Umbilical cord (tissue), 2 donors: ENCODE measurements around the gene FAM131C. TPM values are rescaled to one million over a fixed set of nuclear protein-coding genes. Genes with fewer than 3 reads are reported as not detected.
"Not testable (repeated sequence)": the region's sequence is repeated elsewhere in the genome, so short reads cannot be mapped to it uniquely, and the experiment has no call there.

Experiments used
- DNase-seq: peaks from one replicate; pipeline ENCODE4 v3.0.0-alpha.2; 2015; ENCODE audit warnings: low spot score
- total RNA-seq: library from RNA; depleted of rRNA; stranded (reverse); fragments of >200 nt; gene quantifications from one replicate; pipeline ENCODE4 v1.2.3, GENCODE V29; 2014; ENCODE audit warnings: low replicate concordance; ENCODE audit not compliant: insufficient read depth

Gene FAM131C, protein sequence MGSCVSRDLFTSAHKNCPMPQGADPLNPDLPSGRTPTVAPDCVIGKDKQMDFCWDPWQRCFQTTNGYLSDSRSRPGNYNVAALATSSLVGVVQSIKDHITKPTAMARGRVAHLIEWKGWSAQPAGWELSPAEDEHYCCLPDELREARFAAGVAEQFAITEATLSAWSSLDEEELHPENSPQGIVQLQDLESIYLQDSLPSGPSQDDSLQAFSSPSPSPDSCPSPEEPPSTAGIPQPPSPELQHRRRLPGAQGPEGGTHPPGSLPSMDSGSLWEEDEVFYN
- total RNA-seq: 3.6 TPM

- DNase-seq: no peak
These were observed at the start of gene FAM131C for GRCh38 chr1:16073490-16074119. Gene FAM131C (minus strand): TSS chr1:16073651. CDS start chr1:16073442, 209 bp downstream.

DNA sequence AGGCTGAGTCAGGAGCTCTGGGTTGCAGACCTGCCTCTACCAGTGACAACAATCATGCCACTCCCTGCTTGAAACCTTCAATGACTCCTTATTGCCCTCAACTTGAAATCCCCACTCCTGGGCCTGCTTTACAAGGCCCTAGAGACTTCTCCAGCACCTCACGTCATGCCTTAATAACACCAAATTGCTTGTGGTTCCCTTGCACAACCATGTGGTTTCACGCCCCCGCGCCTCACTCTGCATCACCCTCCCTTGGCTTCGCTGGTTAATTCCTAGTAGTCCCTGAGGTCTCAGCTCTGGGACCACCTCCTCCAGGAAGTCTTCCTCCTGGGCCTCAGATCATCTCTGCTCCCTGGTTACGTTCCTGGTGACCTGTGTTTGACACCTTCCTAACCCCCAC is 49.5 kb upstream of the FAM131C start:
- DNase-seq: no peak

DNA sequence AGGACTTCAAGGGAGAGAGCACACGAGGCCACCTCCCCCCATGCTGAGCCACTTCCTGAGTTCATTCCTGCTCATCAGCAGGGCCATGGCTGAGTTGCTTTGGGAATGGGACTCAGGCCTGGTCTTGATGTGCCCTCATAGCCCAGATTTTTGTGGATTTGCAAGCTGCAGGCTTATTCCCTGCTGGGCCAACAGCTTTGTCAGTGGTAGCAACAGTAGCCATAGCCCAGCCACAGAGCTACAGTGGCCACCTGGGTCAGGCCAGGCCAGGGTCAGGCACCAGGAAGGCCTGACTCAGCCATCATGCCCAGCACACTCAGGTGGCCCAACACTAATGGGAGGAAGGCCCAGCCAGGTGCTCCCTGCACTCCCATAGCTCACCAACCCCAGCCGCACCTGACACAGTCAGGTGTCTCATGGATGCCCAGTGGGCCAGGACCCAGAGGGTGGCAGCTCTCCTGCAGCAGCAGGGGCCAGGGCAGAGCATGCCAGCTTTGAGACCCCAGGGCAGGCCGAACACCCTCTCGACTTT is 49.0 kb upstream of the FAM131C start:
- DNase-seq: no peak

GRCh38 chr1:16120940-16121410 is 47.5 kb upstream of the FAM131C start:
- DNase-seq: no peak

DNA sequence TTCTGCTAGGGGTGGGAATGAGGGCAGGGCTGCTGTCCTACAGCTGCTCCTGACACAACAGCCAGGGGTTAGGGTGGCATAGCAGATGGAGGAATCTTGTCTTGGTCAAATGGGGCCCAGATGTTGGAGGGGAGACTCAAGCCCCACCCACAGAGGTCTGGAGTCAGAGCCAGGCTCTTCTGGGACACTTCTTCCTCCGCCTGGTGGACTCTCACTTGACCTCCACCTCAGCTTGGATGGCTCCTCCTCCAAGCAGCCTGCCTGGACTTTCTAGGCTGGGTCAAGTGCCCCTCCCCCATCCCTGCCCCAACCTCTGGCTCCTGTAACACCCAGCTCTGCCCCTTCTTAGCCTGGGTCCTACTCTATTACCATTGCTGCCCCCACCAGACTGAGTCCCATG is 47.0 kb upstream of the FAM131C start:
- DNase-seq: no peak

DNA sequence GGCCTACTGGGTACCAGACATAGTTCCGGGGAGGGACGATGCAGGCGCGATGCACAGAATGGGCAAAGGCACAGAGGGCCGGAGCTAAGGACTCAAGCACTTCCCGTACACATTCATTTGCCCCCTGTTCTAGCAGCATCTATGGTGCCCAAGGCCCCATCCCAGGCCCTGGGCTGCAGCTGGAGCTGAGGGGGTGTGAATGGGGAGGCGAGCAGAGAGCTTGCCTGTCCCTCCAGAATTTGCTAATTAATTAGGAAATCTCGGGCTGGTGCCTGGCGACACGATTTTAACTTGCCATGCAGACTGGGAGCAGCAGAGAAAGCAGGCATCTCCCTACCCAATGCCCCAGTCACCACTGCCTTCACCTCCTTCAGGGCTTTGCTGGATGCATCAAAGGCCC is 46.5 kb upstream of the FAM131C start:
- no peak for DNase-seq

DNA sequence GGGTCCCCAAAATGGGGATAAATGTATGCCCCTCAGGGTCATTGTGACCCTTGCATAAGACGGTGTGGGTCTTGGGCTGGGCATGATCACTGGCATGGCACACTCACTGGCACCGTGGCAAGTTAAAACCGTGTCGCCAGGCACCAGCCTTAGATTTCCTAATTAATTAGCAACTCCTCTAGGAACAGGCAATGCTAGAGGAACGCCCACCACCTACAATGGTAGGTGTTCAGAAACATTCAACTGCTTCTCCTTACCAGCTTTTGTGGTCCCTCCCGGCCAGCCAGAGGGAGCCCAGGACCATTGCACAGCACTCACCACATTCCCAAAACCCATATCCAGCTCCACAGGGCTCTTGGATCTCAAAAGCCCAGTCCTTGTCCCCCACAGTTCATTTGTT is 46.1 kb upstream of the FAM131C start:
- no peak for DNase-seq

GRCh38 chr1:16118706-16119105 is 45.3 kb upstream of the FAM131C start:
- DNase-seq: peak; percentile 47

DNA sequence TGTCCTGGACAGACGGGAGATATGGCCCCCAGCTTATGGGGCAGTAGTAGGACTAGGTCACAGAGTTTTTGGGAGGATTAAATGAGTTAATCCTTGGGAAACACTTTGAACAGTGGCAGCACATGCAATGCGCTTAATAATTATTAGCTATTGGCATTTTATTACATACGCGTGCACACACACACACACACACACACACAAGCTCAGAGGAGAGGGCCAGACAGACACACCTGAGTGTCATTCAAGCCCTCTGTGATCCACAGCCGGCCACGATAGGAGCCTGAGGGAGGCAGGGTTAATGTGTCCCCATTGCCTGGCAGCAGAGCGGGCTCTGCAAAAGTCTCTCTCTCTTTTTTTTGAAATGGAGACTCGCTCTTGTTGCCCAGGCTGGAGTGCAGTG is 44.5 kb upstream of the FAM131C start:
- DNase-seq: no peak

- no peak for DNase-seq
These were observed 43.9 kb upstream of the FAM131C start for GRCh38 chr1:16117369-16117768.

GRCh38 chr1:16116625-16117024 is 43.2 kb upstream of the FAM131C start:
- DNase-seq: no peak

- no peak for DNase-seq
These were observed 42.6 kb upstream of the FAM131C start for GRCh38 chr1:16116002-16116401.

DNA sequence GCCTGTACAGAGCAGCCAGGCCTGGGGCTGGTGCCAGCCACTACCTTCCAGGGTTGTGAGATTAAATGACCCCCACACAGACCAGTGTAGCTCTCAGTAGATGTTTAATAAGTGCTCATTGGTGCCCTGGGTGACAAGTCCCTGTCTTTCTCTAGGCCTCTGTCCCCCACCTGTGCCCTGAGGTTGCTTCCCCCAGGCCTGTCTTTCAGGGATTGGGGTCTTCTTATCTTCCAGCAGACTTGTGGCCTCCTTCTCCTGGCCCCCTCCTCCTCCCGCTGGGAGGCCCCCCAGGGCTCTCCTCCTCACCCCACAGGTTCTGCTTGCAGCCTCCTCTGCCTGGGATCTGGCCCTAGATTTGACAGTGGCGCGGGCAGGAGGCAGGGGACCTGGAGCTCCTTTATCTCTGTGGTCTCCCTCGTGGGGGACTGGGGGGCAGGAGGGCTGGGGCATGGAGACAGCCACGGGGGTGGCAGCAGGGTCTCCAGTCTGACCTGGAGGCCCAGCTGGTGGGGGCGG is 42.1 kb upstream of the FAM131C start:
- DNase-seq: no peak

DNA sequence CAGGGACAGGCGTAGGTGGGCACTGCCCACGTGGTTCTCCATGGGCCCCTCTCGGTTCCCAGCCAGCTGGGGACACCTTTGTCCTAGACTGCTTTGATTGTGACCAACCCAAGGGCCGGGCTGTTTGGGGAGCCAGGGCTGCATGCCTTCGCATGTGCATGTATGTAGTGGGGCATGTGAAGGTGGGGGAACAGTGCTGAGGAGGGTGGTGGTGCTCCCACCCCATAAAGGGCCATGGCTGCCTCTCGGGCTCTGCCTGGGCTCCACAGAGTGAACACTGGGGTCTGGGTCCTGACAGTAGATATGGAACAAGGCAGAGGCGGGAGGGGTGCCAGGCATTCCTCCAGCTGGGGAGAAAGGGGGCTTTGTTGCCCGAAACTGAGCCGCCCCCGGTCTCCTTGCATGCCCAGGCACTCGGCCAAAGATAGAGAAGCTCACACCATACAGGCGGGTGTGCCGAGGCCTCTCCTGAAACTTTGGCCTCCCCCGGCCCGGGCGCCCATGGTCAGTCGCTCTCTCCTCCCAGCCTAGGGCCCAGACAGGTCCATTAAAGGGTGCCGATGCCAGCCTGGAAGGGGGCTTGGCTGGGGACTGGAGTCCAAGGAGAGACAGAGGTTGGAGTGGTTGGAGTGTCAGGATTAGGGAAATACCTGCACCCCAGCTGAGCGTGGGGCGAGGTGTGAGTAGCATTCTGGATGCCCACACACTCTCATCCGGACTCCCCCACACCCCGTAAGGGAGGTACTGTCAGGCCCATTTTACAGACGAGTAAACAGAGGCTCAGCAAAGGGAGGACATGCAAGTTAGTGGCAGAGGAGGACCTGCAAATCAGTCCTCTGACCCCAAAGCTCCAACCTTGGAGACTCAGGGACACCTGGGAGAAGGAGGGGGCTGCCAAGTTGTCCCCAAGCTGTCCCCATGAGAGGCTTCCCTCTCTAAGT is 41.3 kb upstream of the FAM131C start:
- no peak for DNase-seq

DNA sequence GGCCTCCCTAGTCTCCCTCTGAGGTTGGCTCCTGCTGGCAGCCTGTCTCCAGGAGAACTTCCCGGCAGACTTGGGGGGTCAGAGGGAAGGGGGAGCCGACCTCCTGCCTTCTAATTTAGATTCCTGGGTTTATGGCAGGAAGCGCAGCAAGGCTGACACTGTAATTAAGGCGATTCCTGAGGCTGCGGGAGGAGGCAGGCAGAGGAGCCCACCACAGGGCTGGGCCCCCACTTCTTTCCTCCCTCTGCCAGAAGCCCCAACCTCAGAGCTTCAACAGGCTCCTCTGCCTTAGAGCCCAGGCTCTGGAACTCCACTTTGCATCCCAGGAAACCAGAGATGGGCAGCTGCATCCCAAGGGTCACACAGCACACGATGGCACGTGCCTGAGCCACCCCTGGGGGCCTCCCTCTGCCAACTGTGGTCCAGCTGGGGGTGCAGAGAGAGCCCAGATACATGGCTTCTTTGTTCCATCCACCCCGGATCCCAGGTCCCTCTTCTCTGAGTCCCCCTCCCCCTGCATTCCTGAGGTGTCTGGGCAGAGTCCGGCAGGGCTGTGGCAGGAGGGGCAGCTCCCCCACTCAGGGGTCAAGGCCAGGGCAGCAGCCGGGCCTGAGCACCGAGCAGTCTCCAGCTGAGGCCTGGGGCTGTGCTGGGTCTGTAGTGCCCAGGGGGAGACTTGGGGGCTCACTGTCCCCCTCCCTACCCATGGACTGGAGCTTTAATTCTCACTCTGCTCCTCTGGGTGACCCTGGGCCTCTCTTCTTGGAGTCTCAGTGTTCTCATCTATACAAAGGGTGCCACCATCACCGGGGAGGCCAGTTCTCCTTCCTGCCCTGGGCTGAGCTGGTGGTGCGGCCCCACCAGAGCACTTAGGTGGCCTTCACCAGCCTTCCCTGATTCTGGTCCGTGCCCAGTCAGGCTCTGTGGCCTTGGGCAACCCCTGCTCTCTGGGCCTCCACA is 39.4 kb upstream of the FAM131C start:
- DNase-seq: peak; percentile 63

DNA sequence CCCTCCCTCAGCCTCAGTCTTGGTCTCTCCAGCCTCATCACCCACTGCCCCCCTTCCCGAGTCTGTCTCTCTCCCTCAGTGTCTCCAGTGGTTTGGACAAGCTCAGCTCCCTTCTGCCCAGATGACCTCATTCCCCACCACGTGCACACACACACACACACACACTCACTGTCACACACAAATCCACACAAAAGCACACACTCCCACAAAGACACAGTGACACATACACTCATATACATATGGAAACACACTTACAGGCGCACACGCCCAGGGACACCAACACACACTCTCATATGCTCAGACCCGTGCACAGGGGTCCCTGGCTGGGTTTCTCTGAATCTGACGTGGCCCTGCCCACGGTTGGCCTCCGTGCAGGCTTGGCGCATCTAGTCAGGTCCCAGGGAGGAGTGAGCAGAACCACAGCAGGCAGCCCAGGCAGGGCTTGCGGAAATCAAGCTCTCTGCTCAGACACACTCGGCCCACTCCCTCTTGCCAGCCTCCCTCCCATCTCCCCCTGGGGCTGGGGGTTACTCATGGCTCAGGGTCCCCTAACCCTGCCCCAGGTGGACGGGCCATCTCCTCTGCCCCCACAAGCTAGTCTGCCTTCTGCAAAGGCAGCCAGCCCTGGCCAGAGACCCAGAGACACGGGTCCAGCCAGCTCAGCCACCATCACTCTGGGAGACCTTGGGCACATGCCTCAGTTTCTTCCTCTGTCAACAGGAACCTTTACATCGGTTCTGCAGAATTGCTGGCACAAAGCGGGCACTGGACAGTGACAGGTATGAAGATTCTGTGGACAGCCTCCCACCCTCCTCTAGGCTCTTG is 38.5 kb upstream of the FAM131C start:
- DNase-seq: peak; percentile 96

DNA sequence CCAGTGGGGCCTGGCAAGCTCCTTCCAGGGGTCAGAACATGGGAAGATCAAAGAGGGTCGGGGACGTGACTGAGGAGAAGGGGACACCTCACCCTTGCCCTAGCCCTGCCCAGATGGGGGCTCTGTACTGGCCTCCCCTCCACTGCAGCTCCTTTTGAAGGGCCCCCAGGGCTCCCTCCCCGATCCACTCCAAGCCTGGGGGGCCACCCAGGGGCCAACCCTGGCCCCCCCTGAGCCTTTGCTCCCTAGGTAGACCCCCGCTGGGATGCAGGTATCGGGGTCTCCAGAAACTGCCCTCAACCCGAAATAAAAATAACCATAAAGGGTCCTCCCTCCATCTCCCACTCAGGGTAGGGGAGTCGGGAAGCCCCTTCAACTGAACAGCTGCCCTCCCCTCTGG is 37.4 kb upstream of the FAM131C start:
- DNase-seq: no peak

- DNase-seq: no peak
These were observed 37.0 kb upstream of the FAM131C start for GRCh38 chr1:16110456-16110855.

DNA sequence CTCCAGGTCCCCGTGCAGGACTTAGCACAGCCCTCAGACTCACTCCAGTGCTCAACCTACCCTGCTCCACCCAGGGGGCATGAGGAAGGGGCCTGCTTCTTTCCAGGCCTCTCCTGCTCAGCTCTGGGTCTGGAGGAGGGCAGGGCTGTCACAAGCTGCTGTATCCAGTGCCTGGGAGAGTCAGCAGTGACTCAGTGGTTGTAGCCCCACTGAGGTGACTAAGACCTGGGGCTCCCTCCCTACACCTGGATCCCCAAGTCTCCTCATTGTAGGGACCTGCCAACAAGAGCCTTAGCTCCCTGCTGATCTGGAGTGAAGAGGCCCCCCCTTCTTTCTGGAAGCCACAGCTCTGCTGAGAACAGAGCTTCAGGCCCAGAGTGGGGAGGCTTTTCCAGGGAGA is 36.1 kb upstream of the FAM131C start:
- DNase-seq: no peak

GRCh38 chr1:16107039-16107438 is 33.6 kb upstream of the FAM131C start:
- not testable (repeated sequence) for DNase-seq
